ENCODE data around the gene ZNF816. TPM values are rescaled to one million over a fixed set of nuclear protein-coding genes. Genes with fewer than 3 reads are reported as not detected.

Gene ZNF816
- total RNA-seq, 1 experiment from 2014 or later = 8.9 TPM

- BruUV-seq (replicated peaks) = no TSS peak
- CTCF ChIA-PET = no interaction called here
- Histone ChIP-seq H4K20me1 (ENCODE audit: insufficient read depth) (no peaks in the 10 kb centered on the region), H3K27ac (ENCODE audit: low read depth, low read length) (no peak overlapping the region), H3K4me2 (ENCODE audit: low read length) (no peak overlapping the region), H3K4me3 (replicated peaks in 1 of 2; ENCODE audit: low read depth in 1 of 2, low read length in 2 of 2) (no peak overlapping the region), H3K9ac (ENCODE audit: low read length) (no peak overlapping the region), H3K4me1 (ENCODE audit: control insufficient read depth in 1 of 2, insufficient read depth in 2 of 2, low read length in 2 of 2) (no peaks in the 10 kb centered on the region), H3K36me3 (ENCODE audit: control insufficient read depth in 1 of 2, insufficient read depth in 2 of 2, low read length in 2 of 2) (no peaks in the 10 kb centered on the region), H3K79me2 (ENCODE audit: insufficient read depth, low read length) (no peaks in the 10 kb centered on the region), H2AFZ (ENCODE audit: low read depth, low read length, poor library complexity, severe bottlenecking) (no peak overlapping the region), H3K9me2 (ENCODE audit: insufficient read depth) (no peaks in the 10 kb centered on the region), H3K9me3 (ENCODE audit: control insufficient read depth in 1 of 2, insufficient read depth in 1 of 2, low read depth in 1 of 2, low read length in 2 of 2) (peaks cover 0 to 3% of the 10 kb centered on the region in 2 experiments; a peak in 2 of 4 replicates), H3K27me3 (ENCODE audit: insufficient read depth, low read length) (no peaks in the 10 kb centered on the region)
- no peak for DNase-seq (ENCODE audit: low read depth, low spot score)
- POLR2A ChIA-PET = no interaction called here
- RAD21 ChIA-PET (ENCODE audit: low non-redundant PET in 1 of 2, low total read pairs in 2 of 2, uncharacterized antibody in 2 of 2, unreplicated experiment in 2 of 2) = no interaction called here
- ATAC-seq = no peak
- TF ChIP-seq RAD21 (IDR thresholded peaks at IDR 0.05; ENCODE audit: low read depth) (no peak), POLR2A (IDR thresholded peaks at IDR 0.05; ENCODE audit: borderline replicate concordance, extremely low read depth, insufficient read depth, insufficient read length) (no peak), EZH2phosphoT487 (IDR thresholded peaks at IDR 0.05; ENCODE audit: borderline replicate concordance) (no peak), FOSL1 (IDR thresholded peaks at IDR 0.05; ENCODE audit: low read depth) (no peak), YY1 (IDR thresholded peaks at IDR 0.05; ENCODE audit: extremely low read depth, insufficient replicate concordance, low read depth, low read length) (no peak), ZNF274 (IDR thresholded peaks at IDR 0.05; ENCODE audit: low read depth, low read length) (no peak), TCF7L2 (IDR thresholded peaks at IDR 0.05; ENCODE audit: borderline replicate concordance, extremely low read depth, insufficient read depth, insufficient read length) (no peak), JUND (IDR thresholded peaks at IDR 0.05) (no peak), EGR1 (IDR thresholded peaks at IDR 0.05; ENCODE audit: low read depth) (no peak)
- TF ChIP-seq, protein P1, sequence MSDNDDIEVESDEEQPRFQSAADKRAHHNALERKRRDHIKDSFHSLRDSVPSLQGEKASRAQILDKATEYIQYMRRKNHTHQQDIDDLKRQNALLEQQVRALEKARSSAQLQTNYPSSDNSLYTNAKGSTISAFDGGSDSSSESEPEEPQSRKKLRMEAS (IDR thresholded peaks at IDR 0.05) = no peak
- intact Hi-C loops (cut with micrococcal nuclease) = no loop called here
These were observed 44.9 kb upstream of the ZNF816 start for GRCh38 chr19:53007606-53008005.

- Histone ChIP-seq H3K4me1 (ENCODE audit: control insufficient read depth in 1 of 2, insufficient read depth in 2 of 2, low read length in 2 of 2) (no peaks in the 10 kb centered on the region), H3K4me3 (replicated peaks in 1 of 2; ENCODE audit: low read depth in 1 of 2, low read length in 2 of 2) (no peak overlapping the region), H3K27ac (ENCODE audit: low read depth, low read length) (no peak overlapping the region), H4K20me1 (ENCODE audit: insufficient read depth) (no peaks in the 10 kb centered on the region), H2AFZ (ENCODE audit: low read depth, low read length, poor library complexity, severe bottlenecking) (no peak overlapping the region), H3K9me3 (ENCODE audit: control insufficient read depth in 1 of 2, insufficient read depth in 1 of 2, low read depth in 1 of 2, low read length in 2 of 2) (peaks cover 0 to 3% of the 10 kb centered on the region in 2 experiments; a peak in 2 of 4 replicates), H3K9ac (ENCODE audit: low read length) (no peak overlapping the region), H3K4me2 (ENCODE audit: low read length) (no peak overlapping the region), H3K36me3 (ENCODE audit: control insufficient read depth in 1 of 2, insufficient read depth in 2 of 2, low read length in 2 of 2) (no peaks in the 10 kb centered on the region), H3K27me3 (ENCODE audit: insufficient read depth, low read length) (no peaks in the 10 kb centered on the region), H3K79me2 (ENCODE audit: insufficient read depth, low read length) (no peaks in the 10 kb centered on the region), H3K9me2 (ENCODE audit: insufficient read depth) (no peaks in the 10 kb centered on the region)
- ATAC-seq (no peak), DNase-seq (ENCODE audit: low read depth, low spot score) (no peak)
- RAD21 ChIA-PET (ENCODE audit: low non-redundant PET in 1 of 2, low total read pairs in 2 of 2, uncharacterized antibody in 2 of 2, unreplicated experiment in 2 of 2) = no interaction called here
- intact Hi-C loops (cut with micrococcal nuclease) = no loop called here
- POLR2A ChIA-PET = no interaction called here
- CTCF ChIA-PET = no interaction called here
- no TSS peak for BruUV-seq (replicated peaks)
- TF ChIP-seq, protein P1 (IDR thresholded peaks at IDR 0.05) = no peak
- TF ChIP-seq YY1 (IDR thresholded peaks at IDR 0.05; ENCODE audit: extremely low read depth, insufficient replicate concordance, low read depth, low read length) (no peak), FOSL1 (IDR thresholded peaks at IDR 0.05; ENCODE audit: low read depth) (no peak), EZH2phosphoT487 (IDR thresholded peaks at IDR 0.05; ENCODE audit: borderline replicate concordance) (no peak), ELF1 (IDR thresholded peaks at IDR 0.05; ENCODE audit: borderline replicate concordance, low read depth) (no peak), SRF (IDR thresholded peaks at IDR 0.05; ENCODE audit: low read depth) (no peak), CEBPB (IDR thresholded peaks at IDR 0.05; ENCODE audit: low read depth) (no peak), ZNF274 (IDR thresholded peaks at IDR 0.05; ENCODE audit: low read depth, low read length) (no peak), CBX3 (IDR thresholded peaks at IDR 0.05; ENCODE audit: low read depth) (no peak), CTCF (IDR thresholded peaks at IDR 0.05 in 2 of 3, conservative IDR thresholded peaks at IDR 0.05 in 1 of 3; ENCODE audit: borderline replicate concordance in 1 of 3, insufficient read depth in 1 of 3, low read depth in 2 of 3, low read length in 2 of 3) (no peak)
- TF ChIP-seq, protein P2, sequence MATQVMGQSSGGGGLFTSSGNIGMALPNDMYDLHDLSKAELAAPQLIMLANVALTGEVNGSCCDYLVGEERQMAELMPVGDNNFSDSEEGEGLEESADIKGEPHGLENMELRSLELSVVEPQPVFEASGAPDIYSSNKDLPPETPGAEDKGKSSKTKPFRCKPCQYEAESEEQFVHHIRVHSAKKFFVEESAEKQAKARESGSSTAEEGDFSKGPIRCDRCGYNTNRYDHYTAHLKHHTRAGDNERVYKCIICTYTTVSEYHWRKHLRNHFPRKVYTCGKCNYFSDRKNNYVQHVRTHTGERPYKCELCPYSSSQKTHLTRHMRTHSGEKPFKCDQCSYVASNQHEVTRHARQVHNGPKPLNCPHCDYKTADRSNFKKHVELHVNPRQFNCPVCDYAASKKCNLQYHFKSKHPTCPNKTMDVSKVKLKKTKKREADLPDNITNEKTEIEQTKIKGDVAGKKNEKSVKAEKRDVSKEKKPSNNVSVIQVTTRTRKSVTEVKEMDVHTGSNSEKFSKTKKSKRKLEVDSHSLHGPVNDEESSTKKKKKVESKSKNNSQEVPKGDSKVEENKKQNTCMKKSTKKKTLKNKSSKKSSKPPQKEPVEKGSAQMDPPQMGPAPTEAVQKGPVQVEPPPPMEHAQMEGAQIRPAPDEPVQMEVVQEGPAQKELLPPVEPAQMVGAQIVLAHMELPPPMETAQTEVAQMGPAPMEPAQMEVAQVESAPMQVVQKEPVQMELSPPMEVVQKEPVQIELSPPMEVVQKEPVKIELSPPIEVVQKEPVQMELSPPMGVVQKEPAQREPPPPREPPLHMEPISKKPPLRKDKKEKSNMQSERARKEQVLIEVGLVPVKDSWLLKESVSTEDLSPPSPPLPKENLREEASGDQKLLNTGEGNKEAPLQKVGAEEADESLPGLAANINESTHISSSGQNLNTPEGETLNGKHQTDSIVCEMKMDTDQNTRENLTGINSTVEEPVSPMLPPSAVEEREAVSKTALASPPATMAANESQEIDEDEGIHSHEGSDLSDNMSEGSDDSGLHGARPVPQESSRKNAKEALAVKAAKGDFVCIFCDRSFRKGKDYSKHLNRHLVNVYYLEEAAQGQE (IDR thresholded peaks at IDR 0.05; ENCODE audit: low read depth) = no peak
These were observed 44.5 kb upstream of the ZNF816 start for GRCh38 chr19:53007200-53007599.

Data from HCT116 (cell line).